Panc1 (cell line): Measurements from ENCODE around the gene NSG2. TPM values are rescaled to one million over a fixed set of nuclear protein-coding genes. Genes with fewer than 3 reads are reported as not detected.

Experiments
- ATAC-seq: fragments of 200-7000 bp; cut with Tn5 transposase; 2 replicates; pipeline ENCODE4 v1.9.1; 2020; ENCODE audit warnings: mild to moderate bottlenecking, moderate library complexity
- BruUV-seq: library from RNA; stranded (reverse); fragments of 400-500 nt; replicated peaks from 2 replicates; lab custom pipeline; 2021; lab: Mats Ljungman, UMichigan
- CTCF ChIA-PET: fragments of 300-600 bp; sonication (Branson Sonifier 250); formaldehyde crosslinking; loops from one replicate; lab custom pipeline; 2022; ENCODE audit warnings: antibody characterized with exemption; lab: Charles Lee
- POLR2A ChIA-PET: fragments of 300-600 bp; sonication (Branson Sonifier 250); formaldehyde crosslinking; loops from one replicate; lab custom pipeline; 2022; ENCODE audit warnings: antibody characterized with exemption; lab: Charles Lee
- DNase-seq: peaks from one replicate; pipeline ENCODE4 v3.0.0-alpha.2; 2010; ENCODE audit warnings: low read depth, low spot score
- H3K27ac ChIP-seq: 2 replicates; pipeline ENCODE4 v1.5.1; 2011; ENCODE audit warnings: mild to moderate bottlenecking, low read length, inconsistent platforms
- H3K27me3 ChIP-seq: fragments of 200-500 bp; sonication (Bioruptor generic); 2 replicates; pipeline ENCODE4 v1.6.0; 2014; ENCODE audit warnings: low read length, inconsistent platforms; ENCODE audit not compliant: control insufficient read depth, insufficient read depth
- H3K36me3 ChIP-seq: fragments of 200-500 bp; sonication (Bioruptor generic); 2 replicates; pipeline ENCODE4 v1.5.1; 2014; ENCODE audit warnings: inconsistent platforms, mild to moderate bottlenecking, low read length, moderate library complexity; ENCODE audit not compliant: control insufficient read depth, insufficient read depth
- H3K4me1 ChIP-seq: 2 replicates; pipeline ENCODE4 v1.5.1; 2011; ENCODE audit warnings: inconsistent platforms, mild to moderate bottlenecking, low read length, moderate library complexity; ENCODE audit not compliant: control insufficient read depth, insufficient read depth
- H3K4me3 ChIP-seq, 2 experiments: 2 replicates each; pipeline ENCODE4 v1.5.1; 2011 to 2012; ENCODE audit warnings: low read depth in 2 of 2, low read length in 2 of 2, mild to moderate bottlenecking in 2 of 2, inconsistent platforms in 1 of 2, moderate library complexity in 1 of 2
- H3K9me3 ChIP-seq: fragments of 200-500 bp; sonication (Bioruptor generic); 2 replicates; pipeline ENCODE4 v1.5.1; 2014; ENCODE audit warnings: low read depth, mild to moderate bottlenecking, inconsistent platforms, low read length, moderate library complexity; ENCODE audit not compliant: control insufficient read depth, insufficient read depth
- POLR2AphosphoS5 ChIP-seq: IDR thresholded peaks from 2 replicates; pipeline ENCODE4 v1.6.1; 2012; ENCODE audit warnings: mild to moderate bottlenecking, low read depth, low read length, moderate library complexity
- SIN3A ChIP-seq: IDR thresholded peaks from 2 replicates; pipeline ENCODE4 v1.6.1; 2012; ENCODE audit warnings: low read depth, mild to moderate bottlenecking, low read length, moderate library complexity, borderline replicate concordance; ENCODE audit not compliant: insufficient read depth
- TCF7L2 ChIP-seq: IDR thresholded peaks from 2 replicates; pipeline ENCODE4 v1.6.1; 2011; ENCODE audit warnings: mild to moderate bottlenecking, low read depth, low read length, inconsistent platforms
- in situ Hi-C: cut with HindIII; loops from 2 replicates; pipeline ENCODE4 v1.10.0; 2016; ENCODE audit warnings: low sequenced_read_pairs, low pct_unique_long_range_greater_than_20kb
- intact Hi-C: fragments of 100-400 bp; cut with micrococcal nuclease; formaldehyde crosslinking; loops from one replicate; pipeline ENCODE4 v1.10.0; 2022; ENCODE audit not compliant: unreplicated experiment
- total RNA-seq: library from RNA; stranded (reverse); gene quantifications from one replicate; pipeline ENCODE4 v1.2.1, GENCODE V29; 2021; ENCODE audit not compliant: unreplicated experiment
- TF ChIP-seq, protein P1 (sequence below), 2 experiments: IDR thresholded peaks; 2 replicates each; pipeline ENCODE4 v1.6.1; 2011 to 2012; ENCODE audit warnings: low read depth in 2 of 2, control low read depth in 1 of 2, low read length in 1 of 2, mild to moderate bottlenecking in 1 of 2, moderate library complexity in 1 of 2; ENCODE audit not compliant: insufficient read depth in 1 of 2
- TF ChIP-seq, protein P2 (sequence below): fragments of 450-650 bp; IDR thresholded peaks from 2 replicates; pipeline ENCODE4 v1.5.1; 2017; ENCODE audit warnings: mild to moderate bottlenecking

NSG2 gene
- total RNA-seq, 1 experiment from 2014 or later, result not detected

DNA sequence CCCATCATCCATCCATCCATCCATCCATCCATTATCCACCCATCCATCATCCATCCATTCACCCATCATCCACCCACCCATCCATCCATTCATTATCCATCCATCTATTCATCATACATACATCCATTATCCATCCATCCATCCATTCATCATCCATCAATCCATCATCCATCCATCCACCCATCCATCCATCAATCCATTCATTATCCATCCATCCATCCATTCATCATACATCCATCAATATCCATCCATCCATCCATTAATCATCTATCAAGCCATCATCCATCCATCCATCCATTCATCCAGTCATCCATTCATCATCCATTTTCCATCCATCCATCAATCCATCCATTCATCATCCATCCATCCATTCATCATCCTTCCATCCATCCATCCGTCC is 89.0 kb downstream of the NSG2 start:
- CTCF ChIA-PET, result no interaction called here

DNA sequence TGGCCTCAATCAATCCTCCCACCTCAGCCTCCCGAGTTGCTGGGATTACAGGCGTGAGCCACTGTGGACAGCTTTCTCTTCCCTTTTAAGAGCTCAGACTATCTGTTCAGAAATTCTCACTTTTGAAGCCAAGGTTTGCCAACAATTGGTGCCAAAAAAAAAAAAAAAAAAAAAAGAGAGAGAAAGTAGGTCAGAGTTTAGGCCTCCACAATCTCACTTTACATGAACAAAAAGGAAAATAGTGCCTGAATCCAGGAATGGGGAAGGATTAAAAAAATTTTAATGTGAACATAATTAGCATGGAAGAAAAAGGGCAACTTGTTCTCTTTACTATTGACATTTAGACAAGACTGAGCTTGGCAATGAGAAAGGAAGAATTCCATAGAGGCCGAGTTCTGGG is 94.1 kb downstream of the NSG2 start:
- H3K4me3 ChIP-seq, result no peak overlapping the region
- H3K9me3 ChIP-seq, result no peaks in the 10 kb centered on the region
- peaks cover 11% of the 10 kb centered on the region for H3K27me3 ChIP-seq
- H3K27ac ChIP-seq, result no peak overlapping the region
- no peaks in the 10 kb centered on the region for H3K36me3 ChIP-seq
- ATAC-seq (no peak), DNase-seq (no peak)
- intact Hi-C loops, result no loop called here
- TF ChIP-seq, protein P1, sequence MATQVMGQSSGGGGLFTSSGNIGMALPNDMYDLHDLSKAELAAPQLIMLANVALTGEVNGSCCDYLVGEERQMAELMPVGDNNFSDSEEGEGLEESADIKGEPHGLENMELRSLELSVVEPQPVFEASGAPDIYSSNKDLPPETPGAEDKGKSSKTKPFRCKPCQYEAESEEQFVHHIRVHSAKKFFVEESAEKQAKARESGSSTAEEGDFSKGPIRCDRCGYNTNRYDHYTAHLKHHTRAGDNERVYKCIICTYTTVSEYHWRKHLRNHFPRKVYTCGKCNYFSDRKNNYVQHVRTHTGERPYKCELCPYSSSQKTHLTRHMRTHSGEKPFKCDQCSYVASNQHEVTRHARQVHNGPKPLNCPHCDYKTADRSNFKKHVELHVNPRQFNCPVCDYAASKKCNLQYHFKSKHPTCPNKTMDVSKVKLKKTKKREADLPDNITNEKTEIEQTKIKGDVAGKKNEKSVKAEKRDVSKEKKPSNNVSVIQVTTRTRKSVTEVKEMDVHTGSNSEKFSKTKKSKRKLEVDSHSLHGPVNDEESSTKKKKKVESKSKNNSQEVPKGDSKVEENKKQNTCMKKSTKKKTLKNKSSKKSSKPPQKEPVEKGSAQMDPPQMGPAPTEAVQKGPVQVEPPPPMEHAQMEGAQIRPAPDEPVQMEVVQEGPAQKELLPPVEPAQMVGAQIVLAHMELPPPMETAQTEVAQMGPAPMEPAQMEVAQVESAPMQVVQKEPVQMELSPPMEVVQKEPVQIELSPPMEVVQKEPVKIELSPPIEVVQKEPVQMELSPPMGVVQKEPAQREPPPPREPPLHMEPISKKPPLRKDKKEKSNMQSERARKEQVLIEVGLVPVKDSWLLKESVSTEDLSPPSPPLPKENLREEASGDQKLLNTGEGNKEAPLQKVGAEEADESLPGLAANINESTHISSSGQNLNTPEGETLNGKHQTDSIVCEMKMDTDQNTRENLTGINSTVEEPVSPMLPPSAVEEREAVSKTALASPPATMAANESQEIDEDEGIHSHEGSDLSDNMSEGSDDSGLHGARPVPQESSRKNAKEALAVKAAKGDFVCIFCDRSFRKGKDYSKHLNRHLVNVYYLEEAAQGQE (IDR thresholded peaks at IDR 0.05; ENCODE audit: insufficient read depth in 1 of 2, low read depth in 2 of 2, low read length in 1 of 2), result no peak
- TF ChIP-seq TCF7L2, result no peak
- no peak for TF ChIP-seq POLR2AphosphoS5
- TF ChIP-seq, protein P2, sequence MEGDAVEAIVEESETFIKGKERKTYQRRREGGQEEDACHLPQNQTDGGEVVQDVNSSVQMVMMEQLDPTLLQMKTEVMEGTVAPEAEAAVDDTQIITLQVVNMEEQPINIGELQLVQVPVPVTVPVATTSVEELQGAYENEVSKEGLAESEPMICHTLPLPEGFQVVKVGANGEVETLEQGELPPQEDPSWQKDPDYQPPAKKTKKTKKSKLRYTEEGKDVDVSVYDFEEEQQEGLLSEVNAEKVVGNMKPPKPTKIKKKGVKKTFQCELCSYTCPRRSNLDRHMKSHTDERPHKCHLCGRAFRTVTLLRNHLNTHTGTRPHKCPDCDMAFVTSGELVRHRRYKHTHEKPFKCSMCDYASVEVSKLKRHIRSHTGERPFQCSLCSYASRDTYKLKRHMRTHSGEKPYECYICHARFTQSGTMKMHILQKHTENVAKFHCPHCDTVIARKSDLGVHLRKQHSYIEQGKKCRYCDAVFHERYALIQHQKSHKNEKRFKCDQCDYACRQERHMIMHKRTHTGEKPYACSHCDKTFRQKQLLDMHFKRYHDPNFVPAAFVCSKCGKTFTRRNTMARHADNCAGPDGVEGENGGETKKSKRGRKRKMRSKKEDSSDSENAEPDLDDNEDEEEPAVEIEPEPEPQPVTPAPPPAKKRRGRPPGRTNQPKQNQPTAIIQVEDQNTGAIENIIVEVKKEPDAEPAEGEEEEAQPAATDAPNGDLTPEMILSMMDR, result no peak
- no peak for TF ChIP-seq SIN3A
- in situ Hi-C loops, result no loop called here
- no TSS peak for BruUV-seq
- H3K4me1 ChIP-seq, result no peaks in the 10 kb centered on the region
- CTCF ChIA-PET, result no interaction called here
- POLR2A ChIA-PET, result no interaction called here

More for the DNA sequence above, 89.0 kb downstream of the NSG2 start:
- Histone ChIP-seq H3K36me3 (no peaks in the 10 kb centered on the region), H3K27ac (no peak overlapping the region), H3K27me3 (peaks cover 9% of the 10 kb centered on the region; the same call in 1 of the 2 replicates), H3K9me3 (no peaks in the 10 kb centered on the region), H3K4me3 (no peak overlapping the region), H3K4me1 (no peaks in the 10 kb centered on the region)
- no TSS peak for BruUV-seq
- in situ Hi-C loops (no loop called here), intact Hi-C loops (no loop called here)
- POLR2A ChIA-PET, result no interaction called here
- TF ChIP-seq, protein P1 (IDR thresholded peaks at IDR 0.05; ENCODE audit: insufficient read depth in 1 of 2, low read depth in 2 of 2, low read length in 1 of 2), result no peak
- TF ChIP-seq, protein P2, result no peak
- TF ChIP-seq TCF7L2 (no peak), POLR2AphosphoS5 (no peak)
- no peak for ATAC-seq
- no peak for DNase-seq
